ENCODE data around the gene SSBP3.

GRCh38 chr1:54371038-54371941 is 34.9 kb downstream of the SSBP3 start:
- TF ChIP-seq PREB (CRISPR knock-in tag; IDR thresholded peaks at IDR 0.05): no peak
- TF ChIP-seq CTCF (CRISPR knock-in tag; IDR thresholded peaks at IDR 0.05): no peak
